ENCODE measurements around the gene ATAD3A. TPM values are rescaled to one million over a fixed set of nuclear protein-coding genes. Genes with fewer than 3 reads are reported as not detected.

ATAD3A gene
- 24.1 and 49.1 TPM in 2 replicates for total RNA-seq

DNA sequence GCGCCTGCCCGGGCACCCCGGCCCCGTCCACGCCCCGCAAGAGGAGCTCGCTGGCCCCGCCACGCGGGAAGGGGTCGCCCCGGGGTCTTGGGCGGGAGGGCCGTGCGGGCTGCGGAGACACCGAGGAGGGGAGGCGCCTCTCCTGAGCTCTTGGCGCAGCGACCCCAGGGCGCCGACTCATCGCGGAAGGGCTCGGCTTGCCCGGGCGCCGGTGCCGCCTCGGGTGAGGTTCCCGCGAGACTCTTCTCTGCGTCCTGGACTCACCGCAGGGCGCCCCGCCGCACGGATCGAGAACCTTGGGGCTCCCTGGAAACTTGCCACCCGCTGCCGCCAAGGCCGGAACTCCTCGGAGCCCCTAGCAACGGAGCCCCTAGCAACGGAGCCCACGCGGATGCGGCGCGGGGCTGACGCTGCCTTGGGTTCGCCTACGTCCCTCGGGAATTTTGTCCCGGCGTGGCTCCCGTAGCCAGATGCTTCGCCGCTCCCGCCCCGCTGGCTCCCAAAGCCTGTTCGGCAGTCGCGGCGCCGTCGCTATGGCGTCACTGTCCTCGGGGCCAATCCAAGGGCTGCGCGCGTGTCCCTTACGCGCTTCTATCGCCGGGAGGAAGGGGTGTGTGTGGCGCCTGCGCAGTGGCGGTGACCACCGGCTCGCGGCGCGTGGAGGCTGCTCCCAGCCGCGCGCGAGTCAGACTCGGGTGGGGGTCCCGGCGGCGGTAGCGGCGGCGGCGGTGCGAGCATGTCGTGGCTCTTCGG lies at the start of gene ATAD3A:
ATAD3A (plus strand) TSS at position 630 of the 753 bp plus-strand sequence; CDS start at position 737, 107 bp downstream.

DNA sequence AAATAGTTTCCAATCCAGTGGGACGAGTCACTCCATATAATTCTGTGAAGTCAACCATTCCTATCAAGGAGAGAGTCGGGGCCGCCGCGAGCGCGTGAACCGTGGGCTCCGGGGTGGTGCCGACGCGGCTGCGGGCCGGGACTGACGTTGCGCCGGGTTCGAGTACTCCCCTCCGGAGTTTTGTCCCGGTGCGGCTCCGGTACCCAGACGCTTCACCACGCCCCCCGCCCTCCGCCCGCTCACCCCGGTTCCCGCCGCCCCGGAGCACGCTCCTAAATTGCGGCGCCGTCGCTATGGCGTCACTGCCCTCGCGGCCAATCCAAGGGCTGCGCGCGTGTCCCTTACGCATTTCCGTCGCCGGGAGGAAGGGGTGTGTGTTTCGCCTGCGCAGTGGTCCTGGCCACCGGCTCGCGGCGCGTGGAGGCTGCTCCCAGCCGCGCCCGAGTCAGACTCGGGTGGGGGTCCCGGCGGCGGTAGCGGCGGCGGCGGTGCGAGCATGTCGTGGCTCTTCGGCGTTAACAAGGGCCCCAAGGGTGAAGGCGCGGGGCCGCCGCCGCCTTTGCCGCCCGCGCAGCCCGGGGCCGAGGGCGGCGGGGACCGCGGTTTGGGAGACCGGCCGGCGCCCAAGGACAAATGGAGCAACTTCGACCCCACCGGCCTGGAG lies 40.4 kb upstream of the ATAD3A start, which contains the start of gene ATAD3B:
ATAD3B (plus strand) TSS at position 377 of the 664 bp plus-strand sequence; CDS start at position 497, 120 bp downstream.

DNA sequence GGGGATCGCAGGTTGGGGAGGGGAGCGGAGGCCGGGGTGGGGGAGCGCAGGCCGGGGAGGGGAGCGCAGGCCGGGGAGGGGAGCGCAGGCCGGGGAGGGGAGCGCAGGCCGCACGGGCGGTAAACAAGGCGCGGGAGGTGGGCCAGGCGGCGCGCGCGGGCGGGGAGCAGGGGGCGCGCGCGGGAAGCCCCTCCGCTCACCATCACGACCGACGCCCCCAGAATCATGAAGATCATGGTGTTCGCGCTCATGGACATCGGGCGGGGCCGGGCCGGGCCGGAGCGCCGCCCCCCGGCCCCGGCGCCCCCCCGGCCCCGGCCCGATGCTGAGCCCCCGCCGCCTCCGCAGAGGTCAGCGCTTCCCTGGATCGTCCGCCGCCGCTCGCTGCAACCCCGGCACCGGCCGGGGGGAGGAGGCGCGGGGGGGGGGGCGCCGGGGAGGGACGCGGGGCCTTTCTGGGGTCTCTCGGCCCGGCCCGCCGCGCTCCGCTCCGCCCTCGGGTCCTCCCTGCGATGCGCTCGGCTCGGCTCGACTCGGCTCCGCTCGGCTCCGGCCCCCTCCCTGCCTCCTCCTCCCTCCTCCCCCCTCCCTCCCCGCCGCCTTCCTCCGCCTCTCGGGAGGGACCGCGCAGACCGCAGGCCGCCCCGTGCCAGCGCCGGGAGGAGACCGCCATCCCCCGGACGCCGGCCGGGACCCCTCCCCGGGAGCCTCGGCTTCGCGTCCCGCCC lies 28.3 kb downstream of the ATAD3A start, which contains the start of gene TMEM240:
TMEM240 (minus strand) TSS at position 535 of the 728 bp plus-strand sequence; CDS start at position 257, 278 bp downstream.

DNA sequence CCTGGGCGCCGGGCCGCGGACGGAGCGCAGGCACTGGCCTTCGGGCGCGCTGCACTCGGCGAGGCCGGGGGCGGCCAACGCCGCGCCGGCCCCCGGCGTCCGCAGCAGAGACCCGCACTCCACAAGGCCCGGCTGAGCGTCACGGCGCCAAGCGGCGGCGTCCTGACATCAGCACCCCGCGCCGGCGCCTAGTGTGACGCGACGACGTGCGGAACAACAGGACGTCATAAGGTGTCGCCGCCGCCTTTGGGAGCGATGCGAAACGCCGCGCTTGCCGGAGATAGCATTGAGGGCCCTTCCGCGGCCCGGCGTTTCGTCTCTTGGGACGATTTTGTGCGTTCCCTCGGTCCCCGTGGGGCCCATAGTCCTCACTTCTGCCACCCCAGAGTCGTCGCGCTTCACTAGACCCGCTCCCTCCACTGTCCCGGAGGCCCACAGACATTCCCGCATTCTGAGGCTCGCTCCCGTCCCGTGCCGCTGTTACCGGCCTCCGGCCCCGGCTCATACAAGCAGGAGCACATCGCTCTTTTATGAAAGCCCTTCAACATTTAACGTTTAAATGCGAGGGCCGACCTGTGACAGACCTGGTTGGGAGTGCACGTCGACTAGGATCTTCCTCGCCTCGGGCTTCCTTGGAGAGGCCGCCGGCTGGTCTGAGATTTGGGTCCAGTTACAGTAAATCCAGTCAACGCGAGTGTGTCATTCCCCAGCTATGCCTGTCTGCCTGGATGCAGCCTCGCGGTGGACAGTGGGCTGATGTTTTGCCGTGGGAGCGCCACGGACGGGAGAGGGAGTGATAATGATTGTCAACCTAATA lies 63.0 kb downstream of the ATAD3A start, which contains the start of gene SSU72:
SSU72 (minus strand) TSS at position 143 of the 817 bp plus-strand sequence. CDS start 306 bp downstream, outside the sequence.

Other genes with a start within 250 kb of the ATAD3A start
- gene UBE2J2, start 238.3 kb upstream of the ATAD3A start, total RNA-seq, result 33.9 and 43.6 TPM in 2 replicates
- 1.2 and 2.3 TPM in 2 replicates for gene SCNN1D, start 231.7 kb upstream of the ATAD3A start, total RNA-seq
- 52.6 and 71.8 TPM in 2 replicates for gene ACAP3, start 204.2 kb upstream of the ATAD3A start, total RNA-seq
- gene PUSL1, start 203.6 kb upstream of the ATAD3A start, total RNA-seq, result 16.9 and 17.8 TPM in 2 replicates
- 41.9 and 59.4 TPM in 2 replicates for gene INTS11, start 187.5 kb upstream of the ATAD3A start, total RNA-seq
- 8.0 and 12.5 TPM in 2 replicates for gene CPTP, start 187.4 kb upstream of the ATAD3A start, total RNA-seq
- 0.23 and 0.30 TPM in 2 replicates for gene TAS1R3, start 180.9 kb upstream of the ATAD3A start, total RNA-seq
- 65.0 and 105 TPM in 2 replicates for gene DVL1, start 162.7 kb upstream of the ATAD3A start, total RNA-seq
- gene MXRA8, start 153.6 kb upstream of the ATAD3A start, total RNA-seq, result 172 and 187 TPM in 2 replicates
- 52.6 and 85.8 TPM in 2 replicates for gene AURKAIP1, start 137.0 kb upstream of the ATAD3A start, total RNA-seq
- 189 and 195 TPM in 2 replicates for gene CCNL2, start 112.8 kb upstream of the ATAD3A start, total RNA-seq
- gene MRPL20, start 104.9 kb upstream of the ATAD3A start, total RNA-seq, result 53.1 and 68.6 TPM in 2 replicates
- 0.18 and 0.30 TPM in 2 replicates for gene ANKRD65, start 90.9 kb upstream of the ATAD3A start, total RNA-seq
- gene VWA1, start 76.5 kb upstream of the ATAD3A start, total RNA-seq, result 10.4 and 13.1 TPM in 2 replicates
- gene ATAD3C, start 62.5 kb upstream of the ATAD3A start, total RNA-seq, result 0.09 TPM in 1 of 2 replicates, not detected in the other
- gene ATAD3B, start 40.4 kb upstream of the ATAD3A start, total RNA-seq, result 13.7 and 26.3 TPM in 2 replicates
- 2.4 and 2.9 TPM in 2 replicates for gene TMEM240, start 28.5 kb downstream of the ATAD3A start, total RNA-seq
- 66.5 and 81.4 TPM in 2 replicates for gene SSU72, start 62.7 kb downstream of the ATAD3A start, total RNA-seq
- gene FNDC10, start 88.0 kb downstream of the ATAD3A start, total RNA-seq, result 2.1 and 2.6 TPM in 2 replicates
- 100 and 129 TPM in 2 replicates for gene MIB2, start 103.3 kb downstream of the ATAD3A start, total RNA-seq
- 17.6 and 23.2 TPM in 2 replicates for gene MMP23B, start 120.0 kb downstream of the ATAD3A start, total RNA-seq
- gene CDK11B, start 146.8 kb downstream of the ATAD3A start, total RNA-seq, result 5.0 and 9.6 TPM in 2 replicates
- gene SLC35E2B, start 180.6 kb downstream of the ATAD3A start, total RNA-seq, result 36.2 and 42.6 TPM in 2 replicates
- 8.6 and 23.8 TPM in 2 replicates for gene CDK11A, start 212.2 kb downstream of the ATAD3A start, total RNA-seq

Data from smooth muscle cell of the umbilical artery (primary cell).